Measurements from ENCODE around the gene NT5C3B.

NT5C3B gene

DNA sequence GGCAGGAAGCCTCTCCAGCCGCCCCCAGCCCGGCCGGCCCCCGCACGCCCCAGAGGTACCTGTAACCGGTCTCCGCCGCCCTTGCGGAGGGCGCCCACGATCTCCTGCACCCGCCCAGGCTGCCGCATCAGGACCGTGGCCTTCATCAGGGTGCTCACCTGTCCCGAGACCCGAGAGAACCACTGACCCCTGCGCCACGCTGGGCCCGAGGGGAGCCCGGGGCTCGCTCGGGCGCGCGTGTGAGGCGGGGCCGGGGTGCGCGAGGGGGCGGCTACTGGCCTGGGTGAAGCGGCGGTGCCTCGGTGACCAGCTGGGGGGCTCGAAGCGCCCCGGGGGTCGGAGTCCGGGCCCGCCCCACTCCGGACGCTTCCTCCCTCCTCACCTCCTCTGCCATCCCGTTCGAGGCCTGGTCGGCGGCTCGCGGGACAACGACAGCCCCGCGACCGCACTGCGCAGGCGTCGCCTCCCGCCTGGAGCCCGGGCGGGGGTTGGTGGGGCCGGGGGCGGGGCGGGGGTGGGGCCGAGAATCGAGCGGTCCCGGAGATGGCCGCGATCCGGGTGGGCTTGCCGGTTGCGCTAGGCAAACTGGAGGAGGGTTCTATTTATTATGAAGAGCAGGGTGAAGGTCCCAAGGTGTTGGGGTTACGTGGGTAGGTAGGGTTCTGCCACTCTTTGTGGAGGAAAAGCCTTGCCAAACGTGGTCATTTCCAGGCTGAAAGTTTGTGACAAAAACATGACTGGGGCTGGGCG is at the start of gene NT5C3B:
TSS of gene NT5C3B (minus strand) at position 433 of the 750 bp plus-strand sequence. CDS start at position 394, 39 bp downstream.
- H3F3A ChIP-seq (ENCODE audit: low read depth), result no peaks in the 10 kb centered on the region
- peaks cover 8% of the 10 kb centered on the region for H3K4me1 ChIP-seq (ENCODE audit: insufficient read depth, low read length, poor library complexity, severe bottlenecking)
- H3K4me3 ChIP-seq (ENCODE audit: low read length, poor library complexity, severe bottlenecking), result peak within 1 kb of the TSS; percentile 82
- H4K20me1 ChIP-seq (ENCODE audit: insufficient read depth, low read length, poor library complexity, severe bottlenecking), result no peaks in the 10 kb centered on the region
- peak within 1 kb of the TSS; percentile 83 for H3K9ac ChIP-seq (ENCODE audit: low read depth, low read length, poor library complexity, severe bottlenecking)
- H3K4me2 ChIP-seq (ENCODE audit: low read depth, low read length, poor library complexity, severe bottlenecking), result peak within 1 kb of the TSS; percentile 84
- no peaks in the 10 kb centered on the region for H3K9me2 ChIP-seq (replicated peaks; ENCODE audit: low read depth, low read length)
- H3K79me2 ChIP-seq (ENCODE audit: insufficient read depth, low read length), result peaks cover 10% of the 10 kb centered on the region; the same call in 1 of the 2 replicates
- no peaks in the 10 kb centered on the region for H3K36me3 ChIP-seq (ENCODE audit: insufficient read depth, low read length)
- H3K9me3 ChIP-seq (ENCODE audit: insufficient read depth, low read depth, low read length), result no peaks in the 10 kb centered on the region
- no peaks in the 10 kb centered on the region for H3K27me3 ChIP-seq (ENCODE audit: insufficient read depth, low read length, poor library complexity, severe bottlenecking)
- peak within 1 kb of the TSS; percentile 99 for H2AFZ ChIP-seq (ENCODE audit: low read length)
- TF ChIP-seq EZH2phosphoT487 (IDR thresholded peaks at IDR 0.05; ENCODE audit: borderline replicate concordance), result no peak
- TF ChIP-seq, protein P1, sequence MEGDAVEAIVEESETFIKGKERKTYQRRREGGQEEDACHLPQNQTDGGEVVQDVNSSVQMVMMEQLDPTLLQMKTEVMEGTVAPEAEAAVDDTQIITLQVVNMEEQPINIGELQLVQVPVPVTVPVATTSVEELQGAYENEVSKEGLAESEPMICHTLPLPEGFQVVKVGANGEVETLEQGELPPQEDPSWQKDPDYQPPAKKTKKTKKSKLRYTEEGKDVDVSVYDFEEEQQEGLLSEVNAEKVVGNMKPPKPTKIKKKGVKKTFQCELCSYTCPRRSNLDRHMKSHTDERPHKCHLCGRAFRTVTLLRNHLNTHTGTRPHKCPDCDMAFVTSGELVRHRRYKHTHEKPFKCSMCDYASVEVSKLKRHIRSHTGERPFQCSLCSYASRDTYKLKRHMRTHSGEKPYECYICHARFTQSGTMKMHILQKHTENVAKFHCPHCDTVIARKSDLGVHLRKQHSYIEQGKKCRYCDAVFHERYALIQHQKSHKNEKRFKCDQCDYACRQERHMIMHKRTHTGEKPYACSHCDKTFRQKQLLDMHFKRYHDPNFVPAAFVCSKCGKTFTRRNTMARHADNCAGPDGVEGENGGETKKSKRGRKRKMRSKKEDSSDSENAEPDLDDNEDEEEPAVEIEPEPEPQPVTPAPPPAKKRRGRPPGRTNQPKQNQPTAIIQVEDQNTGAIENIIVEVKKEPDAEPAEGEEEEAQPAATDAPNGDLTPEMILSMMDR (conservative IDR thresholded peaks at IDR 0.05; ENCODE audit: low read length), result no peak

DNA sequence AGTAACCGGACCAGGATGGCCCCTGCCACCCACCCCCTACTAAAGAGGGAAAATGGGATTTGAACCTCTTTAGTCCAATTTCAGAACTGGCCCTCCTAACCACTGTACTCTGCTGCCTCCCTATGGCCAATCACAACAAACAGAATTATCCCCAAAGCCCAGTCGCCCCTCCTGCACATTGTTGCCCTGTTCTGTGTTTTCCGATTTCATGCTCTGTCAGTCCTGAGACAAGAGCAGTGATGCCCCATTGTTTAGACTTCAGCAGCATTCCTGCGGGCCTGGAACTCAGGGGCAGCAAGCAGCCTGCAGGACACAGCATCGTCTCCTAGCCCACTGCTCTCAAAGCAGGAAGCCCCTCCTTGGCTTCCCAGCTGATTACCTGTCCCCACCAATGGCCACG is 49.7 kb upstream of the NT5C3B start:
- Histone ChIP-seq H3K79me2 (ENCODE audit: insufficient read depth, low read length) (no peaks in the 10 kb centered on the region), H3K4me2 (ENCODE audit: low read depth, low read length, poor library complexity, severe bottlenecking) (no peak overlapping the region), H3K4me3 (ENCODE audit: low read length, poor library complexity, severe bottlenecking) (no peak overlapping the region), H3K36me3 (ENCODE audit: insufficient read depth, low read length) (peaks cover 87% of the 10 kb centered on the region; the same call in 1 of the 2 replicates), H3F3A (ENCODE audit: low read depth) (no peaks in the 10 kb centered on the region), H3K9ac (ENCODE audit: low read depth, low read length, poor library complexity, severe bottlenecking) (no peak overlapping the region), H3K27me3 (ENCODE audit: insufficient read depth, low read length, poor library complexity, severe bottlenecking) (no peaks in the 10 kb centered on the region), H2AFZ (ENCODE audit: low read length) (no peak overlapping the region), H3K9me2 (replicated peaks; ENCODE audit: low read depth, low read length) (no peaks in the 10 kb centered on the region), H3K9me3 (ENCODE audit: insufficient read depth, low read depth, low read length) (no peaks in the 10 kb centered on the region), H3K4me1 (ENCODE audit: insufficient read depth, low read length, poor library complexity, severe bottlenecking) (no peaks in the 10 kb centered on the region), H4K20me1 (ENCODE audit: insufficient read depth, low read length, poor library complexity, severe bottlenecking) (no peaks in the 10 kb centered on the region)
- TF ChIP-seq, protein P1 (conservative IDR thresholded peaks at IDR 0.05; ENCODE audit: low read length), result peak; percentile 48
- no peak for TF ChIP-seq EZH2phosphoT487 (IDR thresholded peaks at IDR 0.05; ENCODE audit: borderline replicate concordance)

DNA sequence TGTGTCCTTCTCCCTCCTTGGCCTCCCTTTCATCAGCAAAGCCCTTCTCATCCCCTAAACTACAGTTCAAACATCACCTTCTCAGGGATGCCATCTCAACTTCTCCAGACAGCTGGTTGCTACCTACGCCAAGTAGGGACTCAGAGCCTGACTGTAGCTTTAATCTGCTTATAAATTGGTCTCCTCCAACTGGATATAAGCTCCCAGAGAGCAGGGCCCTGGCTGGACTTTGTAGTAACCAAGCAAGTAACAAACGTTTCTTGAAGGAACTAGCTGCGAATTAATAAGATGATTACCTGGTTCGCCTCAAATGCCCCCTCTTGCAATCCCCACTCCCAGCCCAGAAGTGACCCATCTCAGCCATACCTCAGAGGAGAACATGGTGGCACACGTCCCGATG is 46.7 kb upstream of the NT5C3B start:
- no peak overlapping the region for H3K4me2 ChIP-seq (ENCODE audit: low read depth, low read length, poor library complexity, severe bottlenecking)
- no peak for TF ChIP-seq EZH2phosphoT487 (IDR thresholded peaks at IDR 0.05; ENCODE audit: borderline replicate concordance)
- TF ChIP-seq, protein P1 (conservative IDR thresholded peaks at IDR 0.05; ENCODE audit: low read length), result no peak
- H3K4me1 ChIP-seq (ENCODE audit: insufficient read depth, low read length, poor library complexity, severe bottlenecking), result no peaks in the 10 kb centered on the region
- H3K36me3 ChIP-seq (ENCODE audit: insufficient read depth, low read length), result peaks cover 91% of the 10 kb centered on the region
- H3K79me2 ChIP-seq (ENCODE audit: insufficient read depth, low read length), result no peaks in the 10 kb centered on the region; the same call in 1 of the 2 replicates
- H3K9ac ChIP-seq (ENCODE audit: low read depth, low read length, poor library complexity, severe bottlenecking), result no peak overlapping the region
- H2AFZ ChIP-seq (ENCODE audit: low read length), result no peak overlapping the region
- no peaks in the 10 kb centered on the region for H3K9me3 ChIP-seq (ENCODE audit: insufficient read depth, low read depth, low read length)
- H4K20me1 ChIP-seq (ENCODE audit: insufficient read depth, low read length, poor library complexity, severe bottlenecking), result no peaks in the 10 kb centered on the region
- no peak overlapping the region for H3K4me3 ChIP-seq (ENCODE audit: low read length, poor library complexity, severe bottlenecking)
- H3K27me3 ChIP-seq (ENCODE audit: insufficient read depth, low read length, poor library complexity, severe bottlenecking), result no peaks in the 10 kb centered on the region
- no peaks in the 10 kb centered on the region for H3K9me2 ChIP-seq (replicated peaks; ENCODE audit: low read depth, low read length)
- no peaks in the 10 kb centered on the region for H3F3A ChIP-seq (ENCODE audit: low read depth)
